Measurements from ENCODE around the gene PBX1. TPM values are rescaled to one million over a fixed set of nuclear protein-coding genes. Genes with fewer than 3 reads are reported as not detected.

The PBX1 gene
- 36.5 and 70.7 TPM in 2 replicates for total RNA-seq

DNA sequence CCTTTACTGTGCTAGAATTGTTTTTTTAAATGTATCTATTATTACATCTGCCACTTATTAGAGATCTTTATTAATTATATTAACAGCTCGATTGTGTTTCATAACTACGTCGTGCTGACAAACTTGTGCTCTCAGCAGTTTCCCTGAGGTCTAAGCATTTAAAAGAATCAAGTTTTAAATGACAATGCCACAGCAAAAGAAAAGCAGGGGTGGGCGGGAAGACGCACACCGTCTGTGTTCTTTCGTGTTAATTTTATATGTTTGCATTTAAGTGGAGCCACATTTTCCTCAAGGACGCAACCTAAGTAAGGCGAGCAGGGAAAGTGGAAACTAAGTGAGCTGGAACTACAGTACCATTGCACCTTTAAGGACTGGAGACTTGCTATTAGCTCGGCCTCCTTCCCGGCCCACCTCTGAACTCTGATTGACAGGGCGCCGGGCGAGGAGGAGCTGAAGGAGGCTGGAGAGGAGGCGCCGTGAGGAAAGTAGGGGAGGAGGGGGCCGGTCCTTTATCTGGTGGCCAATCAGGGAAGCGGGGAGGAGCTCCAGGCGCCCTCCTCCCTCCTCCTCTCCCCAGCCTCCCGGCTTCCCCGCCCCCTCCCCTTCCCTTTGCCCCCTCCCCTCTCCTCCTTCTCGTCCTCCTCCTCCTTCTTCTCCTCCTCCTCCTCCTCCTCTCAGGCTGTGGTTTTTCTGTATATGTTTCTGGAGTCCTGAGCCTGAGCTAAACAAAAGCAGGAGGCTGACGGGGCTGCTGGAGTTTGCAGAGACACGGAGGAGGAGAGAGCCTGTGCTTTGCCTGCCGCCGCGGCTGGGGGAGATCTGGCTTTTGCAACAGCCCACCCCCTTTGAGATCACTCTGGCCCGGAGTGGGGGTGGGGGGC, at the start of gene PBX1:
PBX1 (plus strand) TSS at position 724 of the 881 bp plus-strand sequence.

Small RNA genes lying within 50 kb of the gene (small RNA-seq; reads per million reads assigned to genes)
- gene RF00017 (ENCODE audit: low replicate concordance) (not detected), gene RF00019 (ENCODE audit: low replicate concordance) (not detected), gene RNU6-171P (ENCODE audit: low replicate concordance) (not detected)

Measured in placental pericyte (primary cell).